Measurements from ENCODE around the gene PLXND1. TPM values are rescaled to one million over a fixed set of nuclear protein-coding genes. Genes with fewer than 3 reads are reported as not detected.
"Not testable (repeated sequence)": the region's sequence is repeated elsewhere in the genome, so short reads cannot be mapped to it uniquely, and the experiment has no call there.

The PLXND1 gene
- total and polyA plus RNA-seq, 12 donors = 41.2 to 370 (median 138) TPM

- Histone ChIP-seq H3K4me1 (replicated peaks in 1 of 2) (no peaks in the 10 kb centered on the region), H3K9me3 (replicated peaks in 1 of 3) (no peaks in the 10 kb centered on the region), H3K4me3 (no peak overlapping the region), H3K27ac (no peak overlapping the region), H3K27me3 (no peaks in the 10 kb centered on the region), H3K36me3 (replicated peaks in 1 of 2) (no peaks in the 10 kb centered on the region)
- TF ChIP-seq POLR2A (IDR thresholded peaks at IDR 0.05) = no peak
- no peak for TF ChIP-seq CTCF (IDR thresholded peaks at IDR 0.05)
- no peak for DNase-seq
- 85 to 90% (median 88%) methylated on average over 13 to 19 of the region's 19 CpGs for WGBS, 4 donors
- intact Hi-C loops (cut with DNase I) = no loop called here
These were observed 58.1 kb downstream of the PLXND1 start for GRCh38 chr3:129548104-129548965.

- Histone ChIP-seq H3K4me1 (replicated peaks in 1 of 2) (no peaks in the 10 kb centered on the region), H3K36me3 (replicated peaks in 1 of 2) (no peaks in the 10 kb centered on the region), H3K27ac (no peak overlapping the region), H3K9me3 (replicated peaks in 1 of 3) (no peaks in the 10 kb centered on the region), H3K4me3 (no peak overlapping the region), H3K27me3 (no peaks in the 10 kb centered on the region)
- TF ChIP-seq POLR2A (IDR thresholded peaks at IDR 0.05) (no peak), CTCF (IDR thresholded peaks at IDR 0.05) (no peak)
- DNase-seq = no peak
- 92 to 100% (median 97%) methylated on average over 1 to 24 of the region's 24 CpGs for WGBS, 4 donors
- intact Hi-C loops (cut with DNase I) = no loop called here
These were observed 59.2 kb downstream of the PLXND1 start for GRCh38 chr3:129547241-129547640.

- H3K4me1 ChIP-seq (replicated peaks in 1 of 2); DNase-seq; H3K27ac ChIP-seq; H3K27me3 ChIP-seq; intact Hi-C loops (cut with DNase I); H3K4me3 ChIP-seq; H3K9me3 ChIP-seq (replicated peaks in 1 of 3); H3K36me3 ChIP-seq (replicated peaks in 1 of 2): not testable (repeated sequence)
- 80 to 91% (median 81%) methylated on average over 3 of the region's 3 CpGs for WGBS, 4 donors
These were observed 60.5 kb downstream of the PLXND1 start for GRCh38 chr3:129545951-129546350.

- intact Hi-C loops (cut with DNase I) = no loop called here
- Histone ChIP-seq H3K9me3 (replicated peaks in 1 of 3) (no peaks in the 10 kb centered on the region), H3K4me1 (replicated peaks in 1 of 2) (no peaks in the 10 kb centered on the region), H3K27me3 (no peaks in the 10 kb centered on the region), H3K27ac (no peak overlapping the region), H3K36me3 (replicated peaks in 1 of 2) (no peaks in the 10 kb centered on the region), H3K4me3 (no peak overlapping the region)
- DNase-seq = no peak
- WGBS, 4 donors = 81 to 89% (median 87%) methylated on average over 9 of the region's 9 CpGs
- TF ChIP-seq CTCF (IDR thresholded peaks at IDR 0.05) (no peak), POLR2A (IDR thresholded peaks at IDR 0.05) (no peak)
These were observed 62.5 kb downstream of the PLXND1 start for GRCh38 chr3:129543999-129544398.

All from adrenal gland (tissue), 12 donors.